ENCODE data around the gene NEURL3.

The NEURL3 gene

GRCh38 chr2:96477458-96477857 lies 27.7 kb downstream of the NEURL3 start:
- CTCF ChIA-PET: interaction anchor here (1.2 kb wide), 1 partner anchor 70 kb away, joined by 4 read pairs; no protein-coding TSS in a partner anchor
- Histone ChIP-seq H3K27ac (ENCODE audit: extremely low read depth, low read depth, low read length) (no peak overlapping the region), H3K36me3 (ENCODE audit: control insufficient read depth in 2 of 2, insufficient read depth in 1 of 2, low read length in 2 of 2) (no peaks in the 10 kb centered on the region), H3K4me3 (ENCODE audit: low read depth, low read length) (no peak overlapping the region), H3K4me1 (ENCODE audit: control insufficient read depth, insufficient read depth, low read length) (no peaks in the 10 kb centered on the region), H3K9me3 (ENCODE audit: control insufficient read depth, insufficient read depth, low read depth, low read length) (no peaks in the 10 kb centered on the region)
- TF ChIP-seq ZNF274 (IDR thresholded peaks at IDR 0.05; ENCODE audit: low read length) (no peak), ZNF274 (tag by site-specific recombination; IDR thresholded peaks at IDR 0.05; ENCODE audit: borderline replicate concordance) (no peak), ZNF768 (tag by site-specific recombination; IDR thresholded peaks at IDR 0.05) (no peak), ZNF654 (tag by site-specific recombination; IDR thresholded peaks at IDR 0.05; ENCODE audit: low read depth) (no peak), ZNF121 (tag by site-specific recombination; IDR thresholded peaks at IDR 0.05) (no peak), ZNF26 (tag by site-specific recombination; IDR thresholded peaks at IDR 0.05) (no peak), ZNF785 (tag by site-specific recombination; IDR thresholded peaks at IDR 0.05) (no peak), ZNF174 (tag by site-specific recombination; IDR thresholded peaks at IDR 0.05) (no peak), ZNF501 (tag by site-specific recombination; IDR thresholded peaks at IDR 0.05) (no peak), ZEB2 (tag by site-specific recombination; IDR thresholded peaks at IDR 0.05) (no peak), ZFP69B (tag by site-specific recombination; IDR thresholded peaks at IDR 0.05) (no peak), ZNF398 (tag by site-specific recombination; IDR thresholded peaks at IDR 0.05) (no peak), ZNF624 (tag by site-specific recombination; IDR thresholded peaks at IDR 0.05) (no peak), REST (tag by site-specific recombination; IDR thresholded peaks at IDR 0.05) (no peak), ZBTB26 (tag by site-specific recombination; optimal IDR thresholded peaks at IDR 0.05) (no peak)
- POLR2A ChIA-PET: no interaction called here

GRCh38 chr2:96471772-96472171 lies 33.4 kb downstream of the NEURL3 start:
- Histone ChIP-seq H3K9me3 (ENCODE audit: control insufficient read depth, insufficient read depth, low read depth, low read length) (no peaks in the 10 kb centered on the region), H3K4me3 (ENCODE audit: low read depth, low read length) (no peak overlapping the region), H3K4me1 (ENCODE audit: control insufficient read depth, insufficient read depth, low read length) (no peaks in the 10 kb centered on the region), H3K27ac (ENCODE audit: extremely low read depth, low read depth, low read length) (no peak overlapping the region), H3K36me3 (ENCODE audit: control insufficient read depth in 2 of 2, insufficient read depth in 1 of 2, low read length in 2 of 2) (no peaks in the 10 kb centered on the region)
- ChIA-PET CTCF (interaction anchor here (0.7 to 0.8 kb wide), 2 partner anchors 17 to 38 kb away, joined by 3 read pairs; no protein-coding TSS in a partner anchor), POLR2A (no interaction called here)
- TF ChIP-seq ZBTB44 (tag by site-specific recombination; IDR thresholded peaks at IDR 0.05): no peak
- TF ChIP-seq ZNF837 (tag by site-specific recombination; IDR thresholded peaks at IDR 0.05): no peak
- TF ChIP-seq ZNF707 (tag by site-specific recombination; IDR thresholded peaks at IDR 0.05): no peak
- no peak for TF ChIP-seq ZBTB8A (tag by site-specific recombination; IDR thresholded peaks at IDR 0.05)
- TF ChIP-seq ZIC2 (tag by site-specific recombination; IDR thresholded peaks at IDR 0.05): no peak
- no peak for TF ChIP-seq TRIM28 (IDR thresholded peaks at IDR 0.05; ENCODE audit: borderline replicate concordance, low read length)
- TF ChIP-seq ZNF140 (tag by site-specific recombination; IDR thresholded peaks at IDR 0.05): no peak
- no peak for TF ChIP-seq ZNF580 (tag by site-specific recombination; IDR thresholded peaks at IDR 0.05)

All from HEK293 (cell line).